GM12875 (cell line): ENCODE measurements around the gene PDGFC.

Experiments used
- H3K4me3 ChIP-seq: one replicate; pipeline ENCODE4 v1.5.1; 2011; ENCODE audit warnings: low read depth, low read length, control low read depth
- TF ChIP-seq, protein P1 (sequence below): IDR thresholded peaks from 2 replicates; pipeline ENCODE4 v1.5.1; 2011; ENCODE audit warnings: low read depth, mild to moderate bottlenecking, control low read depth, inconsistent platforms, low read length, moderate library complexity, borderline replicate concordance; ENCODE audit not compliant: insufficient read depth

The PDGFC gene

DNA sequence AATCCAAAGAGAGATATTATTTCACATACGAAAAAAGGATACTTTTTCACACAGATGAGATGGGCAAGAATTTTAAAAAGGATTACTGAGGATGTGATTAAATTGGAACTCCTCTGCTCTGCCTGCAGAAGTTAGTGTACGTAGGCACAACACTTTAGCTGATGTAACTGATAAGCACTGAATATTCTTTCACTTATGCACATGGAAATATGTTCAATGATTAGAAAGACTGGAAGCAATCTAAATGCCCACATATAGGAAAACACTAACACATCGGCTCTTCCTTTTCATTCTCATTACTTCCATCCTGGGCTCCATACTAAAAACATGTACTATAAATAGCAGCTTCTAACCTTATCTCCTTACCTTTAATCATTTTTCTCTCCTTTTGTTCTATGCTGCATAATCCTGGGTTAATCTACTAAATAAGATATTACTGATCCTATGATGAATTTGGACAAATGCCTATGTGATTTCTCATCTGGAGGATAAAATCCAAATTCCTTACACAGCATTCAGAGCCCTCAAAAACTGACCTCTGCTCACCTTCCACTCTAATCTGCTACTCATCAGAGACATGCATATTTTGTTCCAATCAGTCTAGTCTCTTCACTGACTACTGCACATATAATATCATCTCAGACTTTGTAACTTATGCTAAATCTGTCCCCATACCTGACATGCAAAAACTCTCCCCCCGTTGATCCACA, 197.8 kb downstream of the PDGFC start:
- TF ChIP-seq, protein P1, sequence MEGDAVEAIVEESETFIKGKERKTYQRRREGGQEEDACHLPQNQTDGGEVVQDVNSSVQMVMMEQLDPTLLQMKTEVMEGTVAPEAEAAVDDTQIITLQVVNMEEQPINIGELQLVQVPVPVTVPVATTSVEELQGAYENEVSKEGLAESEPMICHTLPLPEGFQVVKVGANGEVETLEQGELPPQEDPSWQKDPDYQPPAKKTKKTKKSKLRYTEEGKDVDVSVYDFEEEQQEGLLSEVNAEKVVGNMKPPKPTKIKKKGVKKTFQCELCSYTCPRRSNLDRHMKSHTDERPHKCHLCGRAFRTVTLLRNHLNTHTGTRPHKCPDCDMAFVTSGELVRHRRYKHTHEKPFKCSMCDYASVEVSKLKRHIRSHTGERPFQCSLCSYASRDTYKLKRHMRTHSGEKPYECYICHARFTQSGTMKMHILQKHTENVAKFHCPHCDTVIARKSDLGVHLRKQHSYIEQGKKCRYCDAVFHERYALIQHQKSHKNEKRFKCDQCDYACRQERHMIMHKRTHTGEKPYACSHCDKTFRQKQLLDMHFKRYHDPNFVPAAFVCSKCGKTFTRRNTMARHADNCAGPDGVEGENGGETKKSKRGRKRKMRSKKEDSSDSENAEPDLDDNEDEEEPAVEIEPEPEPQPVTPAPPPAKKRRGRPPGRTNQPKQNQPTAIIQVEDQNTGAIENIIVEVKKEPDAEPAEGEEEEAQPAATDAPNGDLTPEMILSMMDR, result no peak
- H3K4me3 ChIP-seq, result no peak overlapping the region

DNA sequence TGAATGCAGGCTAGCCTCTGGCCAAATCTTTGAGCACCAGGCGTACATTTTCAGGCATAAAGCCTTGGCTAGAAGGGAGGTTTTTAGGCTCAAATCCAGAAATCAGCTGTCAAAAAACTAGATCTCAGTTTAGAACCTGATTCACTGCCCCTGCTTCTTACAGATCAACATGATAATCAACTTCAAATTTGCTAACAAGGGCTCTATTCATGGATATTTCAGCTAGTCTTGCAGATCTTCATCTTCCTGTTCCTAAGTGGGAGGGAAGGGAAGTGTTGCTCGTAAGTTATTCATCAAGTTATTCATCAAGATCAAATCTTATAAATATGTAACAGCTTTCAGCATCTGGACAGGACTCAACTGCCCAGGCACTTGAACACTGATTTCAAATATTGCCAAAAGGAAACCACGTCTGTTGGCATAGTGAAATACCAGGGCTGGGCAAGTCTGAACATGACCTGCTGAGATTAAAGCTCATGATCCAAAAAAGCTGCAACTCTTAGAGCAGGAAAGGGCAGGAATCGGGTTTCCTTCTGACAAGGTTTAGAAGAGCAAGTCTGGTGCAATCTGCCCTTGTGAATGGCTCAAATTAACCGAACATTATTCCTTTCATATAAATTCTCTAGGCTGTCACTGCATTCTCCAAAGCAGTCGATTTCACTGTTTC, 200.3 kb downstream of the PDGFC start:
- H3K4me3 ChIP-seq, result no peak overlapping the region
- TF ChIP-seq, protein P1, result no peak

DNA sequence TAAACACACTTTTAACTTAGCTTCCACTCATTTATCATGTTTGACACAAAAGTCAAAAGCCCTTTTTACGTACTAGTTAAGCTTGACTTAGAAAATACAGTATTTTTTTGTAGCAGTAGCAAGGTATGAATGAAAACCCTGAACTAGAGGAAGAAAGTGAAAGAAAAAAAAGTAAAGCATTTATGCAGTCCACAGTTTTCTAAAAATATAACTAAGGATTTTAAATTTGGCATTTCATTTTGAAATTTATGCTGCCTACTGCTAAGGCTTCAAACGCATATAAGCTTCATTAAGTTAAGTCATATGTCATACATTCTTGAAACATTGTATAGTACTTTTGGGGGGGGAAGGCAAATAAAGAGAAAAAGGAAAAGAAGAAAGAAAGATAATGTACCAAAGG, 201.5 kb downstream of the PDGFC start:
- H3K4me3 ChIP-seq, result no peak overlapping the region
- TF ChIP-seq, protein P1, result no peak

DNA sequence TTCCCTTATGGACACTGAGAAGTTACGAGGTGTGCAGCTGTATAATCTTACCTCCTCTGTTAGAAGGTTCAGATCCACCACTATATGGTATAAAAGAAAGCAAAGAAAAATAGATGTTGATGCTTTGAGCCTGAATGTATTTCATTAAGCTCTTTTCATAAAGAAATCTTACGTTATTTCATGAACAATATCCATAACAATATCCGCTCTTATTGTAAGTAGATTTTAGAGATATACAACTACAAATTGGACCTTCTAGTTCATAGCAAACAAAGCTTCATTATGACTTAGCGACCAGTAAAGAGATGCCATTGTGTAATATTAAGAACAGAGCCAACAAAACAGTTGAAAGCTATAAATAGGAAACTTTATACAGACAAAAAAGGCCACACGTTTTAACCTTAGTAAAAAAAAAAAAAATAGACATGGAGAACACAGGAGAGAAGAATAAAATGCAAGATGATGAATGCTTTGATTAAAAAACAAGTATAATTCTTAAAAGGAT, 203.6 kb downstream of the PDGFC start:
- TF ChIP-seq, protein P1, result no peak
- H3K4me3 ChIP-seq, result no peak overlapping the region

DNA sequence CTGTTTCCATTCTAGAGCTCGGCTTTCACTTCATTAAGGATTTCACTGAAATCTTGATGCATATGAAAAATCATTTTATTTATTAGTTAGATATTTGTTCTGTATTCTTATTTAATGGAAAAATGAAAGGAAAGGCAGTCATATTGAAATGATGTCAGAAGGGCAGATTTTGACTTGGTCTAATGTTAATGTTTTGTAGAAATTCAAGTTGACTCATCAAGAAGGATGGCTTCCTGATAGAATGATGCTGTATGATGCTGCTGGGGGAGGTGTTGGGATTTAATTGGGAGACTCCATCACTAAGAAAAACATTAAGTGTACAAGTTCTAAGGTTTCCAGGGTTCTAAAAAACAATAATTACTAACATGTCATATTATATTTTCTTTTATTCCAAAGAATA, 204.8 kb downstream of the PDGFC start:
- H3K4me3 ChIP-seq, result no peak overlapping the region
- TF ChIP-seq, protein P1, result no peak

DNA sequence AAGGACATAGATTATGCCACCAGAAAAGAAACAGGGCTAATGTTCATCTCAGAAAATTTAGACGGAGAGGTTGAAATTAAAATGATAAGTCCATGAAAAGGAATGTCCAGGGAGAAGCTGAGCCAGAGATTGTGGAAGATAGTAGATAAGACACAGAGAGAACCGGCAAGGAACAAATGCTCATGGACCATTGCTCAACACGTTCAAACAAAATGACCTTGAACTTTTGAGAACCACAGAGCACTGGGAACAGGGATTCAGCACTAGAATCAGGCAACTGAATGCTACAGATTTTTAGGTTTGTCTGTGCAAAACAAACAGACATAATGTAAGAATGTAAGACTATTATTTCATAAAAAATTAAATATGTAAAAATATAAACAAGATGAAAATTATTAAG, 206.3 kb downstream of the PDGFC start:
- H3K4me3 ChIP-seq, result no peak overlapping the region
- TF ChIP-seq, protein P1, result no peak

DNA sequence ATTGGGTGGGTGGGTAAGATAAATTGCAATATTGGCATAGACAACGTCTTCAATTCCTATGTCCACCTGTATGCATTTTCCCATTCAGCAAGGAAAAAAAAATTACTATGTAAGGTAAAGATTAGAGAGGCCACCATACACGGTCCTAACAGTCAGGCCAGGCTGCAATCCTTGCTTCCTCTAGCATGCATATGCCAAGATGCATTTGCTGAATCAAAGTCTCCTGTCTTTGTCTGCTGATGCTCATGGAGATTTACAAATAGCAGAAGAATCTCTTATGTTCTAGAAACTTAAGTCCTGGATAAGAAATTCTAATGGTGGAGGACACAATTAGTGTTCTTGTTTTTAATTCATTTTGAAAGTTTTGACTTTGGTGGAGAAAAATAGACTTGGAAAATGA, 206.8 kb downstream of the PDGFC start:
- H3K4me3 ChIP-seq, result no peak overlapping the region
- TF ChIP-seq, protein P1, result no peak
